Stimulated activated CD8-positive, alpha-beta memory T cell treated with anti-CD3 and anti-CD28 coated beads, Interleukin-7, amount 100 ng/mL, for 1 hour (primary cell): ENCODE data around the gene SPEN.
A peak's percentile ranks its signal among the peaks of the same experiment; 100 is the strongest.
"Not testable (repeated sequence)": the region's sequence is repeated elsewhere in the genome, so short reads cannot be mapped to it uniquely, and the experiment has no call there.

Experiments used
- DNase-seq, 2 donors: peaks; one replicate each; pipeline ENCODE4 v3.0.0-alpha.2; 2020; ENCODE audit warnings: low read depth in 2 of 2

SPEN gene

DNA sequence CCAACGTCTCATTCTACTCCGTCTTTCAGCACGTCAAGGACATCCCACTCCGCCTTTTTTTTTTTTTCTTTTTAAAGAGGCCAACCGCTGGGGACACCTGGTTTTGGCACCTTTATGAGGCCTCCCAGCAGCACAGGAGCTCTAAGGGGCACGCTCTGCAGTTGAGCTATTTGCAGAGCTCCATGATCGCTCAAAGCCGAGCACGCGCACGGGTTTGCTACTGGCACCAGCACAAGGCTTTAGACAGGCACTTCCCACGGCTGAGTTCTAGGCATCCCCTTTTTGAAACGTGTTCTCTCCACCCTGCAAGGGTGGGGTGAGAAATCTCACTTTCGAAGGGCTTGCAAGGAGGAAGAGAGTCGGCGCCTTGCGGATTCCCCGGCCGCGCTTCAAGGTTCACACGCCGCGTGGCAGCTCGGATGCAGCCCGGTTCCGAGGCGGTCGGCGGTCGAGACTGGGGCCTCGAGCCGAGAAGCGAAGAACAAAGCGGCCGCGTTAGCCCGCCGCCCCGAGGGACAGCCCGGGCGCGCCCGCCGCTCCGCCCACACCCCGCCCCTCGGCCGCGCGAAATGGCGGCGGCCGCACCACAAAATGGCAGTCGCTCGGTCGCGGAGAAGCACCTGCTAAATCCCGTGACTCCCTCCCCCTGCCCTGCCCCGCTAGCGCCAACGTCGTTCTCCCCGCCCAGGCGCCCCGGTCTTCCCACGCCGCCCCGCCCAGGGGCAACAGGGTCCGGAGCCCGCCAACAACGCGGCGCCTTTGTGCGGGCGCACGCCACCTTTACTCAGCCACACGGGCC is 12.9 kb upstream of the SPEN start:
- DNase-seq = peak; percentile 74 to 75

DNA sequence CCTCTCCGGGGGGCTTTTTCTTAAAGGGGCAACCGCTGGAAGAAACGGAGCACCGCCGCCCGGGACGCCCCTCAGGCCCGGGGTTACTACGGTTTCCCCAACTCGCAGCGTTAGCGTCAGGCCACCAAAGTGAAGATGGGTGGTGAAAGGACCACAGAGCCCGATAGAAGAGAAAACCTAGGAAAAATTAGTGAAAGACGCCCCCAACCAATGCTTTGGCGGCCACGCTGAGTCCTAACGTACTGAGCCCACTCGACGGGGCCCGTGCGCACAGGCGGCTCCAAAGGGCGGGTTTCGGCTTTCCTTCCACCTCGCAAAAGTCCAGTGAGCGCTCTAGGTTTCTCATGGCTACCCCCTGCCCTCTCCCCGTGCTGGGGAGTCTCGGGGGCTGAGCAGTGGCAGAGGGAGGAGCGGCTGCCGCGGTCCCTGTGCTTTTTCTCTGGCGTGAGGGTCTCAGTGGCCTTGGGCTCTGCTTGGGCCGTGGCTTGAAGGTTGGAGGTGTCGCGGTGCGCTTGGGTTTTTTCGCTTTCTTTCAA is 12.2 kb upstream of the SPEN start:
- DNase-seq = no peak

DNA sequence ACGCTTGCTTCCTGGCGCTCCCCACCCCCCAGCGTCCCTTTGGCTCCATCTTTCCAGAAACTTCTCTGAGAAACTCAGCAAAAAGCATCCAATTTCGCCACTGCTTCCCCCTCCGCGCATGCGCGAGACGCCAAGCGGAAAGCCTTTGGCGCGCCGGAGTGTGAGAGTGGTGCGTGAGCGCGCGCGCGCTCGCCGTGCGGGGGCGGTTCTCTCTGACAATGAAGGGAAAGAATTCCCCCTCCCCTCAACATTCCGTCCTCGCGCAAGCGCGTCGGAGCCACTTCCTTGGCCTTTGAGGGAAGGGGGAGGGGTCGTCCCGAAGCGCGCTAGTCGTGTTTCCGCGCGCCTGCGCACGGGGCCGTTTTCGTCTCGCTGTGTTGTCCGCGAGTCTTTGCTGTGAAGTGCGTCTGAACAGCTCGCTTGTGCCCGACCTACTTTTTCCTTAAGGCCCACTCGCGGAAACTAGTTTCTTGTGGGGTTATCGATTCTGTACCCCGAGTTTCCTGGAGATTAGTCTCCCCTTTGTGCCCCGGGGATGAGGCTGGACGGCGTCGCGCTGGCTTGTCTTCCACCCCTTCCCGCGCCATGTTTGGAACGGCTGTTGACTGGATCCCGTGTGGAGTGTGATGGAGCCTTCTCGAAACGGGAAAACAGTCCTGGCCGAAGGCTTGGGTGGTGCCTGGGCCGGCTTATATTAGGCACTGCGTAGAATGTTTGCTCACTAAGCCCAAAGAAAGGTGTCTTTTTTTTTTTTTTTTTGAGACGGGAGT is 11.6 kb upstream of the SPEN start:
- DNase-seq = peak; percentile 97 to 99

DNA sequence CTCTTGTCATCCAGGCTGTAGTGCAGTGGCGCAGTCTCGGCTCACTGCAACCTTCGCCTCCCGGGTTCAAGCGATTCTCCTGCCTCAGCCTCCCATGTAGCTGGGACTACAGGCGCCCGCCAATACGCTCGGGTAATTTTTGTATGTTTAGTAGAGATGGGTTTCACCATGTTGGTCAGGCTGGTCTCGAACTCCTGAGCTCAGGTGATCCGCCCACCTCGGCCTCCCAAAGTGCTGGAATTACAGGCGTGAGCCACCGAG is 11.1 kb upstream of the SPEN start:
- DNase-seq = not testable (repeated sequence)

DNA sequence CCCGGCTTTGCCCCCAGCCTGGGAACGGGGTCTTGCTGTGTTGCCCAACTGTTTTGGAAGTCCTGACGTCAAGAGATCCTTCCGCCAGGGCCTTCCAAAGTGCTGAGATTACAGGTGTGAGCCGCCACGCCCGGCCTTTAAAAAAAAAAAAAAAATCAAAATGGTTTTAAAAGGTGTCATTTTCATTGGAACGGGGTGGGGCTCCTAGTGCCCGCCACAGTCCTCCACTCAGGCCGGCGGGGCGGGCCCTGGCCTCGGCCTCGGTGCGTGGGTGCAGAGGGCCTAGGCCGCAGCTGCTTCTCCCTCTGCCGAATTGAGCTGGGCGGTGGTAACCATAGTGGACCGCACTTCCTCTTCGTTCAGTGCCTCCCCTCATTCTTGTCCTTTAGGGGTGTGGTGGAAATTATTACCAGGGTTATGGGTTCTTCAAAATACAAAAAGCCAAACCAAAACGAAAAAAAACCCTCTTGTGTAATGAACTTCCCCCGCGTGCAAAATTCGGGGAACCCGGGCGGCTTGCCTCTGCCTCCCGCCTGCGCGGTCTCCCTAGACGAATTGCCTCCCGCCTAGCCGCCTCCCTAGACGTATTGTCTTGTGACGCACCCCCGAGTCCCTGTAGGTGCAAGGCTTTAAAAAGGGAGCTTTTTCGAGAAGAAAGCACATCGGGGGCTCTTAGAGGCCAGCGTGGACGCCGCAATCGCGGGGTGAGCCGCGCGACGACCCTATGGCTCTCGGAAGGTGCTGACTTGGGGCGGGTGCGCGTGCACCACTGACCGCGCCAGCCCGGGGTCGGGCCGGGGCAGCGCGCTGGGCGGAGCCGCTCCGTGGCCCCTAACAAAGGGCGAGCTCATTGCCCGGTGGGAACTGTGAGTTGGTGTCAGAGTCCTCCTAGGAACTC is 10.5 kb upstream of the SPEN start:
- DNase-seq = peak in 1 of 2 donors; percentile 41

- no peak for DNase-seq
These were observed 9.6 kb upstream of the SPEN start for GRCh38 chr1:15837931-15838330.

DNA sequence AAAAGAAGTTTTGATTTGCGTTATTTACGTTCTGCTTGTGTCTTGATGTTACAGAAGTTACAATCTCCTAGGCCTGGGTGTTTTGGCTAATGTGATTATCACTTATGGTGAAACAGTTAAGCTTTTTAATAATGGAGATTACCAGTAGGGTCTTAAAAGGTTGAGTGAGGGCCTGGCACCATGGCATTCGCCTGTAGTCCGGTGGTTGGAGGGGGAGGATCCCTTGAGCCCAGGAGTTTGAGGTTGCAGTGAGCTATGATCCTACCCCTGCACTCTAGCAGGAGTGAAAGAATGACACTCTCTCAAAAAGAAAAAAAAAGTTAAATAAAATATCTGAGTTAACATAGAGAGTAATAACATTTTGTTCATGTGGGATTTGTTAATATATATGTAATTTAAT is 8.8 kb upstream of the SPEN start:
- DNase-seq = no peak

DNA sequence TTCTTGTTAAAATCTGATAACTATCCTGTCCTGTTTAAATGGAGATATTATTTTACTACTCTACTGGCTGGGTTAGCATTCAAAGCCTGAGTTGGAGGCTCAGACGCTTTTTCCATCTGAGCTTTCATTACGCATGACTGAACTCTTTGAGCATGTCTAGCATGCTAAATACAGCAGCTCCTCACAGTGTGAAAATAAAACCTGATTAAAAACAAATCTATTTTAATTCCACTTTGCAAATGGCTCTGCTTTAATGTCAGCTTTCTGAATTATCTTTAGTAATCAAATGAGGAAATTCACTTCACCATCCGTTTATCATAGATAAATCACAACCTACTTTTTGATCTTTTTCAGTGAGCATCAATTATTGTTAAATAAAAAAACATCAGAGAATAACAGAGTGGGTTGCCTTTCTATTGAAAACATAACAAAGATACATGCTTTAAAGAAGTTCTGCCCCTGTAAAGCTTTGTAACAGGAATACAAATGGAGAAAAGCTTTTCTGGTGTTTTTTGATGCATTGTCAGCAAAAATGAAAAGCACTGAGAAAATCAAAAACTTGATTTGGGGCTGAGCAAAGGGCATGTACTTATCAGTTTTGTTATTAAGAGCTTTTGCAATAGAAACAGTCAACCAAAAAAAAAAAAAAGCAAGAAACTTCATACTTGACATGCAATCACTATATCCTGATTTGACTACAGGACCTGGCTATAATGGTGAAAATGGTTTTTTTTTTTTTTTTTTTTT is 3.5 kb upstream of the SPEN start:
- no peak for DNase-seq

- not testable (repeated sequence) for DNase-seq
These were observed 1.5 kb upstream of the SPEN start for GRCh38 chr1:15846056-15846455.

DNA sequence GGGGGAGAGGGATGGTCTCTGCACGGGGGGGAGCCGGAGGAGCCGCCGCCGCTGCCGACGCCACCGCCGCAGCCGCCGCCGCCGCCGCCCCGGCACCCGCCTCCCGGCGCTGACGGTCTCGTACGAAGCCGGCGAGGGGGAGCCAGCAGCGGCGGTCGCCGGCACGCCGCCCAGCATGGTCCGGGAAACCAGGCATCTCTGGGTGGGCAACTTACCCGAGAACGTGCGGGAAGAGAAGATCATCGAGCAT is 311 bp downstream of the SPEN start:
- DNase-seq = no peak

GRCh38 chr1:15848143-15848928 is 829 bp downstream of the SPEN start:
- DNase-seq = peak in 1 of 2 donors; percentile 17

DNA sequence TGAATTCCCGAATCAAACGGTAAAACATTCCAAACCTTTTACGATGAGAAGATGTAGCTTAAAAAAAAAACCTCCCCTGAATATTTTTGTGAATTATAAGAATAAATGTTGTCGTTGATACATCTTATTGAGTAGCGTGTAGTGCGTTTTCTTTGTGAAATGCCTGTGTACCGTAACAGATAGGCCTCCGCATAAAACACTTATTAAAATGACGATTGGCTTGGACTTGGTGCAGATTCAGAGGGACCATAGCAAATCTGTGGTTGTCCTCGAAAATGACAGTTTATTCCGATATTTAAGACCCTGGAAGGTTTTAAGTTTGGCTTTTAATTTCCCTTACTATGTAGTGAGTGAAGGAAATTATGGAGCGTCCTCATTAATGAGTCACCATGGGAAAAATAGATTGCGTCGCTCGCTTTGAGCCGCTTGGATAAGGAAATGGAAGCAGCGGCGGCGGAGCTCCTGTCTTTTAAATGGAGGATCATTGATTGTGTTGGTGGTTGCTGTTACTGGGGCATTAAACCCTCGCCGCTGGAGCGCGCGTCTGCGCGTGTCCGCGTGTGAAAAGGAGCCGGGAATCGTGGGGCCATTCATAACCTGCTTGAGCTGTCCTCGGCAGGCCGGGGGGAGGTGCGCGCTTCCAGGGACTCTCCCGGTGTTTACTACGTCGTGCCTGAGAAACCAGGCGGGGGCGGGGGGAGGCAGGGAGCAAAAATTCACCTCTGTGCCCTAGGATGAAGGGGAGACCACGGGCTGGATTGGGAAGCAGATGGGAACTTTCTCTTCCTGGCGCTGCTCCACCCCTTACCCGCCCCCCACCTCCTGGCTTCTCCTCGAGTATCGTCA is 1.6 kb downstream of the SPEN start:
- DNase-seq = peak in 1 of 2 donors; percentile 40

- DNase-seq = no peak
These were observed 2.3 kb downstream of the SPEN start for GRCh38 chr1:15849775-15850324.

- no peak for DNase-seq
These were observed 3.0 kb downstream of the SPEN start for GRCh38 chr1:15850471-15851001.

- no peak for DNase-seq
These were observed 3.9 kb downstream of the SPEN start for GRCh38 chr1:15851210-15852035.

- no peak for DNase-seq
These were observed 4.7 kb downstream of the SPEN start for GRCh38 chr1:15852036-15852827.

DNA sequence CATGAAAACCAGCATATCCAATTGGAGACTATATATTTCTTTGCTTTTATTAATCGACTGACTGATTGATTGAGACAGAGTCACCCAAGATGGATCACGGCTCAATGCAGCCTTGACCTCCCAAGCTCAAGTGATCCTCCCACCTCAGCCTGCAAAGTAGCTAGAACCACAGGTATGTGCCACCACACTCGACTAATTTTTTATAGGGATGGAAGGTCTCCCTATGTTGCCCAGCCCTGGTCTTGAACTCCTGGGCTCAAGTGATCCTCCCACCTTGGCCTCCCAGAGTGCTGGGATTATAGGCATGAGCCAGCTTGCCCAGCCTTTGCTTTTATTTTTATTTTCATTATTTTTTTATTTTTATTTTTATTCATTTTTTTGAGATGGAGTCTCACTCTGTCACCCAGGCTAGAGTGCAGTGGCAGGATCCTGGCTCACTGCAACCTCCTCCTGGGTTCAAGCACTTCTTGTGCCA is 5.4 kb downstream of the SPEN start:
- DNase-seq = no peak

DNA sequence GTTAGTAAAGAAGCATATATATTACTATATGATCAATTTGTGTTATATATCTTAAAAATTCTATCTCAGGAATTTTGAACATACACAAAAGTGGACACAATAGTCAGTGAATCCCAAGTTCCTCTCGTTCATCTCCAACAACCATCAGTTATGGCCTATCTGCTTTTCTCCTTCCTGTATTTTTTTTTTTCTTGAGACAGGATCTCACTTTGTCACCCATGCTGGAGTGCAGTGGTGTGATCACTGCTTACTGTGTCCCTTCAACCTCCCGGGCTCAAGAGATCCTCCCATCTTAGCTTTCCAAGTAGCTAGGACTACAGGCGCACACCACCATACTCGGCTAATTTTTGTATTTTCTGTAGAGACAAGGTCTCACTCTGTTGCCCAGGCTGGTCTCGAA is 9.4 kb downstream of the SPEN start:
- no peak for DNase-seq
